ENCODE results near the gene SLC5A9. TPM values are rescaled to one million over a fixed set of nuclear protein-coding genes. Genes with fewer than 3 reads are reported as not detected.
A peak's percentile ranks its signal among the peaks of the same experiment; 100 is the strongest.

Gene SLC5A9
- total RNA-seq, 1 donor from 2014 or later, result 13.3 TPM

- intact Hi-C loops (cut with DNase I), result no loop called here
- no peak for DNase-seq (ENCODE audit: low spot score in 2 of 2)
- Histone ChIP-seq H3K27ac (no peak overlapping the region), H3K9me3 (no peaks in the 10 kb centered on the region), H3K36me3 (no peaks in the 10 kb centered on the region), H3K4me1 (no peaks in the 10 kb centered on the region), H3K4me3 (no peak overlapping the region), H3K27me3 (no peaks in the 10 kb centered on the region)
- TF ChIP-seq, protein P1, sequence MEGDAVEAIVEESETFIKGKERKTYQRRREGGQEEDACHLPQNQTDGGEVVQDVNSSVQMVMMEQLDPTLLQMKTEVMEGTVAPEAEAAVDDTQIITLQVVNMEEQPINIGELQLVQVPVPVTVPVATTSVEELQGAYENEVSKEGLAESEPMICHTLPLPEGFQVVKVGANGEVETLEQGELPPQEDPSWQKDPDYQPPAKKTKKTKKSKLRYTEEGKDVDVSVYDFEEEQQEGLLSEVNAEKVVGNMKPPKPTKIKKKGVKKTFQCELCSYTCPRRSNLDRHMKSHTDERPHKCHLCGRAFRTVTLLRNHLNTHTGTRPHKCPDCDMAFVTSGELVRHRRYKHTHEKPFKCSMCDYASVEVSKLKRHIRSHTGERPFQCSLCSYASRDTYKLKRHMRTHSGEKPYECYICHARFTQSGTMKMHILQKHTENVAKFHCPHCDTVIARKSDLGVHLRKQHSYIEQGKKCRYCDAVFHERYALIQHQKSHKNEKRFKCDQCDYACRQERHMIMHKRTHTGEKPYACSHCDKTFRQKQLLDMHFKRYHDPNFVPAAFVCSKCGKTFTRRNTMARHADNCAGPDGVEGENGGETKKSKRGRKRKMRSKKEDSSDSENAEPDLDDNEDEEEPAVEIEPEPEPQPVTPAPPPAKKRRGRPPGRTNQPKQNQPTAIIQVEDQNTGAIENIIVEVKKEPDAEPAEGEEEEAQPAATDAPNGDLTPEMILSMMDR (IDR thresholded peaks at IDR 0.05), result no peak
Observed at GRCh38 chr1:48251323-48251722, 28.8 kb downstream of the SLC5A9 start.

DNA sequence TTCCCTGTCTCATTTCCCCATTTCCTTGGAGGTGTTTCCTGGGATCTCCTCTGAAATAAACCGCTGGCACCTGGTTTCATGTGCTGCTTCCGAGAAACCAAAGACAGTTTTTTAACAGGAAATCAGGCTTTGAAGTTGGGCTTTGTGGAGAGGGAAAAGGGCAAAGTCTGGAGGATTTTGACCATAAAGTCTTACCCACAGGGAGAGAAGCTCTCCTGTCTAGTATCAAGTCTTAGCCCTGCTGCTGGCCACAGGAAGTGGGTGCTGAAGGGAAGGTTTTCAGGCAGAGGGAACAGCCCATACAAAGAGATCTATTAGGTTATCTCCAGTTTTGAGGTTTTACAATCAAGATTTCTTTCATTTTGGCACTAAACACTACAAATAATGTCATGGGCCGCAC lies 29.3 kb downstream of the SLC5A9 start:
- no peak overlapping the region for H3K4me3 ChIP-seq
- DNase-seq (ENCODE audit: low spot score in 2 of 2), result no peak
- H3K4me1 ChIP-seq, result no peaks in the 10 kb centered on the region
- no peak overlapping the region for H3K27ac ChIP-seq
- H3K9me3 ChIP-seq, result no peaks in the 10 kb centered on the region
- intact Hi-C loops (cut with DNase I), result no loop called here
- TF ChIP-seq, protein P1 (IDR thresholded peaks at IDR 0.05), result no peak
- H3K27me3 ChIP-seq, result no peaks in the 10 kb centered on the region
- no peaks in the 10 kb centered on the region for H3K36me3 ChIP-seq

GRCh38 chr1:48254254-48254653 lies 31.7 kb downstream of the SLC5A9 start:
- no peak overlapping the region for H3K4me3 ChIP-seq
- intact Hi-C loops (cut with DNase I), result no loop called here
- no peak for DNase-seq (ENCODE audit: low spot score in 2 of 2)
- no peaks in the 10 kb centered on the region for H3K4me1 ChIP-seq
- no peak overlapping the region for H3K27ac ChIP-seq
- no peaks in the 10 kb centered on the region for H3K9me3 ChIP-seq
- TF ChIP-seq, protein P1 (IDR thresholded peaks at IDR 0.05), result no peak
- H3K36me3 ChIP-seq, result no peaks in the 10 kb centered on the region
- no peaks in the 10 kb centered on the region for H3K27me3 ChIP-seq

DNA sequence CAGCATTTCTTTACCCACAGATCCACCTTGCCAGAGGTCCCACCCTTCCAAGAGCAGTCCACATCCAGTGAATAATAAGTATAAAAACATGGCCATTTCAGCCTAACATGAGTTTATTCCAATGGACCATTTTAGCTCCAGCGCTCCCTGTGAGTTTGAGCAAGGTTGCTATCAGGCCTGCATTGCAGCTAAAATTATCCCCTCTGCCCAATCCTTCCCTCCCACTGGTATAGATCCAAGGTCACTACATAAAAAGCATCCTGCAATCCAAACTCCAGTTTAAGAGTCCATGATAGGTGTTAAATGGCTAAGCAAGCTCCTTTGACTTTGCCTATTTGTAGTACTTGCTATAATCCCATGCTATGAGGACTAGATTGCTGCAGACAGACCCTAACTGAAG lies 35.6 kb downstream of the SLC5A9 start:
- Histone ChIP-seq H3K4me1 (peaks cover 0 to 1% of the 10 kb centered on the region in 2 donors), H3K9me3 (no peaks in the 10 kb centered on the region), H3K27me3 (no peaks in the 10 kb centered on the region), H3K4me3 (no peak overlapping the region), H3K36me3 (no peaks in the 10 kb centered on the region), H3K27ac (no peak overlapping the region)
- no peak for DNase-seq (ENCODE audit: low spot score in 2 of 2)
- TF ChIP-seq, protein P1 (IDR thresholded peaks at IDR 0.05), result no peak
- intact Hi-C loops (cut with DNase I), result no loop called here

GRCh38 chr1:48261881-48262400 lies 39.4 kb downstream of the SLC5A9 start:
- intact Hi-C loops (cut with DNase I), result no loop called here
- H3K27me3 ChIP-seq, result no peaks in the 10 kb centered on the region
- H3K4me1 ChIP-seq, result peaks cover 4% of the 10 kb centered on the region in 2 donors
- no peak overlapping the region for H3K4me3 ChIP-seq
- peak overlapping the region in 1 of 2 donors; percentile 3 for H3K27ac ChIP-seq
- TF ChIP-seq, protein P1 (IDR thresholded peaks at IDR 0.05), result no peak
- DNase-seq (ENCODE audit: low spot score in 2 of 2), result no peak
- H3K9me3 ChIP-seq, result no peaks in the 10 kb centered on the region
- H3K36me3 ChIP-seq, result no peaks in the 10 kb centered on the region

DNA sequence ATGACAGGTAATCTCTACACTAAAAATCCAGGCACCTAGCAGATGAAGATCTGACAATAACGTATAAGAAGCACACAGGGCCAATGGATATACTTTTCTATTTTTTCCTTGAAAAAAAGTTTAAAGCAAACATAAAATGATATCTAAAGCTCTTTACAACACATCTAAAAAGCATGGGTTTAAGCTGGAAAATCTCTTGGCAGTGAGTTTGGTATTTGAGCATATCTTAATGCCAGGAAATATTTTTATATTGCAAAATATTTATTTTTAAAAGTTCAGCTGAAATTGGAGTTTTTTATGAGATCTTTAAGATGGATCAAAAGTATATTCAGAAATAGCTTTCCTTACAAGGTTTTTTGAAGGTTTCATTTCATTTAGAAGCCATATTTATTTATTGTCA lies 40.5 kb downstream of the SLC5A9 start:
- H3K4me3 ChIP-seq, result no peak overlapping the region
- H3K36me3 ChIP-seq, result no peaks in the 10 kb centered on the region
- intact Hi-C loops (cut with DNase I), result no loop called here
- DNase-seq (ENCODE audit: low spot score in 2 of 2), result no peak
- H3K9me3 ChIP-seq, result no peaks in the 10 kb centered on the region
- TF ChIP-seq, protein P1 (IDR thresholded peaks at IDR 0.05), result no peak
- peaks cover 4% of the 10 kb centered on the region in 2 donors for H3K4me1 ChIP-seq
- peak overlapping the region; percentile 43 to 44 for H3K27ac ChIP-seq
- no peaks in the 10 kb centered on the region for H3K27me3 ChIP-seq

Data from ascending aorta (tissue), 2 donors.